ENCODE measurements around the gene CD7.

GRCh38 chr17:82281502-82282238 is 35.7 kb downstream of the CD7 start:
- TF ChIP-seq POLR2AphosphoS5 (IDR thresholded peaks at IDR 0.05; ENCODE audit: insufficient read depth, low read depth, low read length), result no peak
- TF ChIP-seq, protein P1, sequence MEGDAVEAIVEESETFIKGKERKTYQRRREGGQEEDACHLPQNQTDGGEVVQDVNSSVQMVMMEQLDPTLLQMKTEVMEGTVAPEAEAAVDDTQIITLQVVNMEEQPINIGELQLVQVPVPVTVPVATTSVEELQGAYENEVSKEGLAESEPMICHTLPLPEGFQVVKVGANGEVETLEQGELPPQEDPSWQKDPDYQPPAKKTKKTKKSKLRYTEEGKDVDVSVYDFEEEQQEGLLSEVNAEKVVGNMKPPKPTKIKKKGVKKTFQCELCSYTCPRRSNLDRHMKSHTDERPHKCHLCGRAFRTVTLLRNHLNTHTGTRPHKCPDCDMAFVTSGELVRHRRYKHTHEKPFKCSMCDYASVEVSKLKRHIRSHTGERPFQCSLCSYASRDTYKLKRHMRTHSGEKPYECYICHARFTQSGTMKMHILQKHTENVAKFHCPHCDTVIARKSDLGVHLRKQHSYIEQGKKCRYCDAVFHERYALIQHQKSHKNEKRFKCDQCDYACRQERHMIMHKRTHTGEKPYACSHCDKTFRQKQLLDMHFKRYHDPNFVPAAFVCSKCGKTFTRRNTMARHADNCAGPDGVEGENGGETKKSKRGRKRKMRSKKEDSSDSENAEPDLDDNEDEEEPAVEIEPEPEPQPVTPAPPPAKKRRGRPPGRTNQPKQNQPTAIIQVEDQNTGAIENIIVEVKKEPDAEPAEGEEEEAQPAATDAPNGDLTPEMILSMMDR (IDR thresholded peaks at IDR 0.05; ENCODE audit: extremely low read depth in 1 of 2, insufficient read depth in 1 of 2, low read depth in 1 of 2, low read length in 2 of 2), result no peak

All from endothelial cell of umbilical vein (primary cell).